GM21381 (cell line): Measurements from ENCODE around the gene DMP1.
"Not testable (repeated sequence)": the region's sequence is repeated elsewhere in the genome, so short reads cannot be mapped to it uniquely, and the experiment has no call there.

Source experiments
- ATAC-seq: cut with Tn5 transposase; IDR thresholded peaks from one replicate; pipeline ENCODE4 v1.9.1; 2021; ENCODE audit warnings: mild to moderate bottlenecking, moderate library complexity; ENCODE audit not compliant: unreplicated experiment

DMP1 gene

GRCh38 chr4:87679449-87680169, 29.5 kb downstream of the DMP1 start:
- ATAC-seq = no peak

GRCh38 chr4:87680271-87680670, 30.2 kb downstream of the DMP1 start:
- no peak for ATAC-seq

GRCh38 chr4:87688316-87688715, 38.2 kb downstream of the DMP1 start:
- no peak for ATAC-seq

- not testable (repeated sequence) for ATAC-seq
These were observed 40.9 kb downstream of the DMP1 start for GRCh38 chr4:87690947-87691346.

- not testable (repeated sequence) for ATAC-seq
These were observed 42.0 kb downstream of the DMP1 start for GRCh38 chr4:87692060-87692459.

- ATAC-seq = no peak
These were observed 47.2 kb downstream of the DMP1 start for GRCh38 chr4:87697272-87697671.

- ATAC-seq = no peak
These were observed 47.9 kb downstream of the DMP1 start for GRCh38 chr4:87697945-87698344.

GRCh38 chr4:87698394-87698793, 48.3 kb downstream of the DMP1 start:
- no peak for ATAC-seq

GRCh38 chr4:87704001-87704400, 53.9 kb downstream of the DMP1 start:
- ATAC-seq = no peak

GRCh38 chr4:87707279-87707918, 57.3 kb downstream of the DMP1 start:
- ATAC-seq = no peak
